HCT116 (cell line): ENCODE data around the gene CASTOR1.

Source experiments
- CTCF ChIP-seq, 3 experiments: fragments of 200-600 bp in 1 of 3; sonication (generic) in 1 of 3; IDR thresholded peaks in 2 of 3; conservative IDR thresholded peaks in 1 of 3; 2 replicates each; pipeline ENCODE4 v1.5.1; 2012 to 2017; ENCODE audit warnings: low read depth in 2 of 3, low read length in 2 of 3, antibody characterized with exemption in 1 of 3, borderline replicate concordance in 1 of 3, control low read depth in 1 of 3, mild to moderate bottlenecking in 1 of 3, mixed read lengths in 1 of 3, mixed run types in 1 of 3, moderate library complexity in 1 of 3; ENCODE audit not compliant: insufficient read depth in 1 of 3
- EGR1 ChIP-seq: IDR thresholded peaks from 2 replicates; pipeline ENCODE4 v1.6.1; 2012; ENCODE audit warnings: low read depth
- EZH2 ChIP-seq: fragments of 200-600 bp; sonication (generic); IDR thresholded peaks from 2 replicates; pipeline ENCODE4 v1.6.1; 2017; ENCODE audit warnings: antibody characterized with exemption, mixed run types
- EZH2phosphoT487 ChIP-seq: fragments of 200-600 bp; IDR thresholded peaks from 2 replicates; pipeline ENCODE4 v1.6.1; 2018; ENCODE audit warnings: antibody characterized with exemption, borderline replicate concordance
- POLR2A ChIP-seq: IDR thresholded peaks from 2 replicates; pipeline ENCODE4 v1.7.0; 2011; ENCODE audit warnings: borderline replicate concordance; ENCODE audit not compliant: insufficient read depth, insufficient read length; ENCODE audit errors: extremely low read depth
- POLR2AphosphoS5 ChIP-seq: IDR thresholded peaks from 2 replicates; pipeline ENCODE4 v1.6.1; 2011; ENCODE audit warnings: mild to moderate bottlenecking, low read depth, low read length, moderate library complexity
- RAD21 ChIP-seq: IDR thresholded peaks from 2 replicates; pipeline ENCODE4 v1.6.1; 2012; ENCODE audit warnings: low read depth, mild to moderate bottlenecking
- SIN3A ChIP-seq: IDR thresholded peaks from 2 replicates; pipeline ENCODE4 v1.6.1; 2012; ENCODE audit warnings: low read depth
- SP1 ChIP-seq: IDR thresholded peaks from 2 replicates; pipeline ENCODE4 v1.6.1; 2012; ENCODE audit warnings: low read depth
- TCF7L2 ChIP-seq: IDR thresholded peaks from 2 replicates; pipeline ENCODE4 v1.7.0; 2011; ENCODE audit warnings: borderline replicate concordance, inconsistent platforms; ENCODE audit not compliant: insufficient read depth, insufficient read length; ENCODE audit errors: extremely low read depth
- ZFX ChIP-seq: fragments of 450-650 bp; IDR thresholded peaks from 2 replicates; pipeline ENCODE4 v1.6.1; 2017
- TF ChIP-seq, protein P1 (sequence below): IDR thresholded peaks from 2 replicates; pipeline ENCODE4 v1.6.1; 2012
- TF ChIP-seq, protein P2 (sequence below): IDR thresholded peaks from 2 replicates; pipeline ENCODE4 v1.6.1; 2011; ENCODE audit warnings: mild to moderate bottlenecking, low read length, moderate library complexity; ENCODE audit not compliant: insufficient replicate concordance; ENCODE audit errors: extremely low read depth

- TF ChIP-seq SP1 (no peak), CTCF (IDR thresholded peaks at IDR 0.05 in 2 of 3, conservative IDR thresholded peaks at IDR 0.05 in 1 of 3; ENCODE audit: borderline replicate concordance in 1 of 3, insufficient read depth in 1 of 3, low read depth in 2 of 3, low read length in 2 of 3) (no peak), POLR2AphosphoS5 (no peak; the same call in 1 of the 2 replicates), EZH2phosphoT487 (no peak), EGR1 (no peak), SIN3A (no peak), POLR2A (no peak), EZH2 (no peak), ZFX (no peak), RAD21 (no peak), TCF7L2 (no peak)
- TF ChIP-seq, protein P1, sequence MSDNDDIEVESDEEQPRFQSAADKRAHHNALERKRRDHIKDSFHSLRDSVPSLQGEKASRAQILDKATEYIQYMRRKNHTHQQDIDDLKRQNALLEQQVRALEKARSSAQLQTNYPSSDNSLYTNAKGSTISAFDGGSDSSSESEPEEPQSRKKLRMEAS, result no peak
- TF ChIP-seq, protein P2, sequence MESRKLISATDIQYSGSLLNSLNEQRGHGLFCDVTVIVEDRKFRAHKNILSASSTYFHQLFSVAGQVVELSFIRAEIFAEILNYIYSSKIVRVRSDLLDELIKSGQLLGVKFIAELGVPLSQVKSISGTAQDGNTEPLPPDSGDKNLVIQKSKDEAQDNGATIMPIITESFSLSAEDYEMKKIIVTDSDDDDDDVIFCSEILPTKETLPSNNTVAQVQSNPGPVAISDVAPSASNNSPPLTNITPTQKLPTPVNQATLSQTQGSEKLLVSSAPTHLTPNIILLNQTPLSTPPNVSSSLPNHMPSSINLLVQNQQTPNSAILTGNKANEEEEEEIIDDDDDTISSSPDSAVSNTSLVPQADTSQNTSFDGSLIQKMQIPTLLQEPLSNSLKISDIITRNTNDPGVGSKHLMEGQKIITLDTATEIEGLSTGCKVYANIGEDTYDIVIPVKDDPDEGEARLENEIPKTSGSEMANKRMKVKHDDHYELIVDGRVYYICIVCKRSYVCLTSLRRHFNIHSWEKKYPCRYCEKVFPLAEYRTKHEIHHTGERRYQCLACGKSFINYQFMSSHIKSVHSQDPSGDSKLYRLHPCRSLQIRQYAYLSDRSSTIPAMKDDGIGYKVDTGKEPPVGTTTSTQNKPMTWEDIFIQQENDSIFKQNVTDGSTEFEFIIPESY, result no peak
These were observed 35.0 kb downstream of the CASTOR1 start for GRCh38 chr22:30254314-30254713.
